Midbrain (tissue), 1 donor: ENCODE results near the gene CIC.
A peak's percentile ranks its signal among the peaks of the same experiment; 100 is the strongest.

ENCODE experiments used
- DNase-seq: peaks from one replicate; lab custom pipeline; 2025; lab: John Stamatoyannopoulos, UW

CIC gene

GRCh38 chr19:42288881-42289555 lies 20.0 kb downstream of the CIC start:
- no peak for DNase-seq

- no peak for DNase-seq
These were observed 20.5 kb downstream of the CIC start for GRCh38 chr19:42289556-42290041.

- no peak for DNase-seq
These were observed 21.1 kb downstream of the CIC start for GRCh38 chr19:42290136-42290522.

- no peak for DNase-seq
These were observed 21.7 kb downstream of the CIC start for GRCh38 chr19:42290523-42291434.

GRCh38 chr19:42291435-42291810 lies 22.4 kb downstream of the CIC start:
- DNase-seq = no peak

GRCh38 chr19:42292042-42292960 lies 23.2 kb downstream of the CIC start:
- DNase-seq = no peak

- no peak for DNase-seq
These were observed 23.9 kb downstream of the CIC start for GRCh38 chr19:42292963-42293362.

- DNase-seq = no peak
These were observed 24.5 kb downstream of the CIC start for GRCh38 chr19:42293540-42293939.

GRCh38 chr19:42293948-42294347 lies 24.9 kb downstream of the CIC start:
- no peak for DNase-seq

GRCh38 chr19:42294471-42295137 lies 25.6 kb downstream of the CIC start:
- DNase-seq = no peak

GRCh38 chr19:42295342-42295741 lies 26.3 kb downstream of the CIC start:
- DNase-seq = no peak

- peak; percentile 59 for DNase-seq
These were observed 26.9 kb downstream of the CIC start for GRCh38 chr19:42295831-42296525.

- DNase-seq = no peak
These were observed 28.0 kb downstream of the CIC start for GRCh38 chr19:42297039-42297438.

GRCh38 chr19:42301646-42302203 lies 32.7 kb downstream of the CIC start, which contains the start of gene PRR19:
TSS of gene PRR19 (plus strand) at chr19:42302132. CDS start at chr19:42309585, 7,453 bp downstream.
- DNase-seq = no peak

GRCh38 chr19:42303101-42303464 lies 34.0 kb downstream of the CIC start:
- no peak for DNase-seq

- DNase-seq = no peak
These were observed 34.8 kb downstream of the CIC start for GRCh38 chr19:42303876-42304275.

- no peak for DNase-seq
These were observed 37.6 kb downstream of the CIC start for GRCh38 chr19:42306646-42307045.

- DNase-seq = no peak
These were observed 40.6 kb downstream of the CIC start for GRCh38 chr19:42309686-42310085.

- no peak for DNase-seq
These were observed 42.6 kb downstream of the CIC start for GRCh38 chr19:42311657-42312056.

- DNase-seq = no peak
These were observed 43.3 kb downstream of the CIC start for GRCh38 chr19:42312370-42312769.
